Ovary (tissue), 3 donors: Measurements from ENCODE around the gene CSNK1E.

Source experiments
- CTCF ChIP-seq, 3 donors: fragments of 450-650 bp in 2 of 3; fragments of 200-600 bp in 1 of 3; IDR thresholded peaks; one replicate each; pipeline versions ENCODE4 v1.5.1 to v1.8.0; 2016 to 2022; ENCODE audit warnings: antibody characterized with exemption in 3 of 3, mild to moderate bottlenecking in 1 of 3
- EP300 ChIP-seq: sonication (generic); formaldehyde crosslinking; IDR thresholded peaks from one replicate; pipeline ENCODE4 v1.6.1; 2017; ENCODE audit warnings: antibody characterized with exemption
- POLR2A ChIP-seq: fragments of 450-650 bp; IDR thresholded peaks from one replicate; pipeline ENCODE4 v1.6.1; 2017; ENCODE audit warnings: antibody characterized with exemption, mild to moderate bottlenecking, moderate library complexity
- donor health status: DM: no; HTN: no; CAD: no.

GRCh38 chr22:38305471-38306448, 11.5 kb downstream of the CSNK1E start:
- TF ChIP-seq CTCF (IDR thresholded peaks at IDR 0.05), result no peak
- TF ChIP-seq POLR2A, result no peak
- TF ChIP-seq EP300, result no peak
